Testis (tissue), 2 donors: Measurements from ENCODE around the gene AIFM1.

Experiments
- POLR2A ChIP-seq: fragments of 450-650 bp; IDR thresholded peaks from one replicate; pipeline ENCODE4 v1.6.1; 2017; ENCODE audit warnings: antibody characterized with exemption, mild to moderate bottlenecking, moderate library complexity
- TF ChIP-seq, protein P1 (sequence below), 3 experiments: fragments of 450-650 bp in 2 of 3; fragments of 200-600 bp in 1 of 3; sonication (generic) in 1 of 3; IDR thresholded peaks; one replicate each; pipeline ENCODE4 v1.5.1; 2016 to 2019; ENCODE audit warnings: antibody characterized with exemption in 3 of 3, mild to moderate bottlenecking in 2 of 3, moderate library complexity in 1 of 3

GRCh38 chrX:130114141-130114588, 51.5 kb downstream of the AIFM1 start:
- TF ChIP-seq, protein P1, sequence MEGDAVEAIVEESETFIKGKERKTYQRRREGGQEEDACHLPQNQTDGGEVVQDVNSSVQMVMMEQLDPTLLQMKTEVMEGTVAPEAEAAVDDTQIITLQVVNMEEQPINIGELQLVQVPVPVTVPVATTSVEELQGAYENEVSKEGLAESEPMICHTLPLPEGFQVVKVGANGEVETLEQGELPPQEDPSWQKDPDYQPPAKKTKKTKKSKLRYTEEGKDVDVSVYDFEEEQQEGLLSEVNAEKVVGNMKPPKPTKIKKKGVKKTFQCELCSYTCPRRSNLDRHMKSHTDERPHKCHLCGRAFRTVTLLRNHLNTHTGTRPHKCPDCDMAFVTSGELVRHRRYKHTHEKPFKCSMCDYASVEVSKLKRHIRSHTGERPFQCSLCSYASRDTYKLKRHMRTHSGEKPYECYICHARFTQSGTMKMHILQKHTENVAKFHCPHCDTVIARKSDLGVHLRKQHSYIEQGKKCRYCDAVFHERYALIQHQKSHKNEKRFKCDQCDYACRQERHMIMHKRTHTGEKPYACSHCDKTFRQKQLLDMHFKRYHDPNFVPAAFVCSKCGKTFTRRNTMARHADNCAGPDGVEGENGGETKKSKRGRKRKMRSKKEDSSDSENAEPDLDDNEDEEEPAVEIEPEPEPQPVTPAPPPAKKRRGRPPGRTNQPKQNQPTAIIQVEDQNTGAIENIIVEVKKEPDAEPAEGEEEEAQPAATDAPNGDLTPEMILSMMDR (IDR thresholded peaks at IDR 0.05), result no peak
- no peak for TF ChIP-seq POLR2A
